Measurements from ENCODE around the gene ZBTB24. TPM values are rescaled to one million over a fixed set of nuclear protein-coding genes. Genes with fewer than 3 reads are reported as not detected.
A peak's percentile ranks its signal among the peaks of the same experiment; 100 is the strongest.

Gene ZBTB24
- total and polyA plus RNA-seq, 2 of the 13 experiments (the other 11 are each of a cell fraction or from before 2014, with no cell fraction given), result 1.5 to 6.2 TPM

DNA sequence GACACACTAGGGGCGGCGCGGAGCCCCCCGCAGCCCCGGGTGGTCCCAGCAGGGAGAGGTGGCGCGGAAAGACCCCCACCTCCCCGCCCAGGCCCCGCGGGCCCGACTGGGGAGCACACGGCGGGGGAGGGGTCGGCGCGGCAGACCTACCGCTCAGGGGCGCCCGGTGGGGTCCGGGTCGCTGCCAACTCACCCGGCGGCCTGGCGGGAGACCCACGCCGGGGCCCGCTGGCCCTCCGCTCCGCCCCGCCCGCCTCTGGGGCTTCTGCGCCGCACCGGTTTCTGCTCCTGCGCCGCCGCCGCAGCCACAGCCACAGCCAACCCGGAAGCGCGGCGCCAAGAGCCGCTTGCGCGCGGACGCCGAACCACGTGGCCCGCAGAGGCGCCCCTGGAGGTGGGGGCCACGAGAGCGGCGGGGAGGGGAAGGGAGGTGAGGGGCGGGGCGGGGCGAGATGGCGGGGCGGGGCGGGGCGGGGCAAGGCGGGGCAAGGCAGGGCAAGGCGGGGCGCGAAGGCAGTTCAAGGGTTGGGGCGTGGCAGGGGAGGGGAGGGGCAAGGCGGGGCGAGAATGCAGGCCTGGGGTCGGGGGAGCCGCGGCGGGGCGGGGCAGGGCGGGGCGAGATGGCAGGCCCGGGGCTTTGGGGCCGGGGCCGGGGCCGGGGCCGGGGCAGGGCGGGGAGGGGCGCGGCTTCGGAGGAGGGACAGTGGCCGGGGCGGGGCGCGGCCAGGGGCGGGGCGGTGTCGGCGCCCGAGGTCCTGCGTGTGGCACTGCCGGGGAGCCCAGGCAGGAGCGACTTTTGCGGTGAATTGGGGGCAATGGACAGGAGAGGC, at the start of gene ZBTB24 (continued):
- TF ChIP-seq, protein P1, sequence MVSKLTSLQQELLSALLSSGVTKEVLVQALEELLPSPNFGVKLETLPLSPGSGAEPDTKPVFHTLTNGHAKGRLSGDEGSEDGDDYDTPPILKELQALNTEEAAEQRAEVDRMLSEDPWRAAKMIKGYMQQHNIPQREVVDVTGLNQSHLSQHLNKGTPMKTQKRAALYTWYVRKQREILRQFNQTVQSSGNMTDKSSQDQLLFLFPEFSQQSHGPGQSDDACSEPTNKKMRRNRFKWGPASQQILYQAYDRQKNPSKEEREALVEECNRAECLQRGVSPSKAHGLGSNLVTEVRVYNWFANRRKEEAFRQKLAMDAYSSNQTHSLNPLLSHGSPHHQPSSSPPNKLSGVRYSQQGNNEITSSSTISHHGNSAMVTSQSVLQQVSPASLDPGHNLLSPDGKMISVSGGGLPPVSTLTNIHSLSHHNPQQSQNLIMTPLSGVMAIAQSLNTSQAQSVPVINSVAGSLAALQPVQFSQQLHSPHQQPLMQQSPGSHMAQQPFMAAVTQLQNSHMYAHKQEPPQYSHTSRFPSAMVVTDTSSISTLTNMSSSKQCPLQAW (CRISPR knock-in tag; IDR thresholded peaks at IDR 0.05), result no peak
- TF ChIP-seq, protein P2, sequence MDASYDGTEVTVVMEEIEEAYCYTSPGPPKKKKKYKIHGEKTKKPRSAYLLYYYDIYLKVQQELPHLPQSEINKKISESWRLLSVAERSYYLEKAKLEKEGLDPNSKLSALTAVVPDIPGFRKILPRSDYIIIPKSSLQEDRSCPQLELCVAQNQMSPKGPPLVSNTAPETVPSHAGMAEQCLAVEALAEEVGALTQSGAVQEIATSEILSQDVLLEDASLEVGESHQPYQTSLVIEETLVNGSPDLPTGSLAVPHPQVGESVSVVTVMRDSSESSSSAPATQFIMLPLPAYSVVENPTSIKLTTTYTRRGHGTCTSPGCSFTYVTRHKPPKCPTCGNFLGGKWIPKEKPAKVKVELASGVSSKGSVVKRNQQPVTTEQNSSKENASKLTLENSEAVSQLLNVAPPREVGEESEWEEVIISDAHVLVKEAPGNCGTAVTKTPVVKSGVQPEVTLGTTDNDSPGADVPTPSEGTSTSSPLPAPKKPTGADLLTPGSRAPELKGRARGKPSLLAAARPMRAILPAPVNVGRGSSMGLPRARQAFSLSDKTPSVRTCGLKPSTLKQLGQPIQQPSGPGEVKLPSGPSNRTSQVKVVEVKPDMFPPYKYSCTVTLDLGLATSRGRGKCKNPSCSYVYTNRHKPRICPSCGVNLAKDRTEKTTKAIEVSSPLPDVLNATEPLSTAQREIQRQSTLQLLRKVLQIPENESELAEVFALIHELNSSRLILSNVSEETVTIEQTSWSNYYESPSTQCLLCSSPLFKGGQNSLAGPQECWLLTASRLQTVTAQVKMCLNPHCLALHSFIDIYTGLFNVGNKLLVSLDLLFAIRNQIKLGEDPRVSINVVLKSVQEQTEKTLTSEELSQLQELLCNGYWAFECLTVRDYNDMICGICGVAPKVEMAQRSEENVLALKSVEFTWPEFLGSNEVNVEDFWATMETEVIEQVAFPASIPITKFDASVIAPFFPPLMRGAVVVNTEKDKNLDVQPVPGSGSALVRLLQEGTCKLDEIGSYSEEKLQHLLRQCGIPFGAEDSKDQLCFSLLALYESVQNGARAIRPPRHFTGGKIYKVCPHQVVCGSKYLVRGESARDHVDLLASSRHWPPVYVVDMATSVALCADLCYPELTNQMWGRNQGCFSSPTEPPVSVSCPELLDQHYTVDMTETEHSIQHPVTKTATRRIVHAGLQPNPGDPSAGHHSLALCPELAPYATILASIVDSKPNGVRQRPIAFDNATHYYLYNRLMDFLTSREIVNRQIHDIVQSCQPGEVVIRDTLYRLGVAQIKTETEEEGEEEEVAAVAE (CRISPR knock-in tag; IDR thresholded peaks at IDR 0.05; ENCODE audit: borderline replicate concordance), result no peak
- TF ChIP-seq PCBP2 (optimal IDR thresholded peaks at IDR 0.05; ENCODE audit: low read depth, low read length, poor library complexity, severe bottlenecking) (no peak), ZNF329 (CRISPR knock-in tag; IDR thresholded peaks at IDR 0.05; ENCODE audit: low read depth) (no peak), RARA (CRISPR knock-in tag; IDR thresholded peaks at IDR 0.05) (0 out of 2 replicates have a peak, but pooled peaks have one; percentile 19), ZNF136 (CRISPR knock-in tag; IDR thresholded peaks at IDR 0.05; ENCODE audit: low read depth) (no peak), CENPT (CRISPR knock-in tag; IDR thresholded peaks at IDR 0.05; ENCODE audit: low read depth) (no peak), ZSCAN31 (CRISPR knock-in tag; IDR thresholded peaks at IDR 0.05; ENCODE audit: low read depth) (peak; percentile 65; the same call in 1 of the 2 replicates), GATAD2A (CRISPR knock-in tag; IDR thresholded peaks at IDR 0.05) (no peak), ZFY (CRISPR knock-in tag; IDR thresholded peaks at IDR 0.05) (peak; percentile 77; the same call in 1 of the 2 replicates), EED (CRISPR knock-in tag; IDR thresholded peaks at IDR 0.05) (no peak), ZNF570 (CRISPR knock-in tag; IDR thresholded peaks at IDR 0.05; ENCODE audit: borderline replicate concordance) (no peak), KLF16 (CRISPR knock-in tag; IDR thresholded peaks at IDR 0.05) (no peak; a peak in 1 of 4 replicates)
- TF ChIP-seq, protein P3, sequence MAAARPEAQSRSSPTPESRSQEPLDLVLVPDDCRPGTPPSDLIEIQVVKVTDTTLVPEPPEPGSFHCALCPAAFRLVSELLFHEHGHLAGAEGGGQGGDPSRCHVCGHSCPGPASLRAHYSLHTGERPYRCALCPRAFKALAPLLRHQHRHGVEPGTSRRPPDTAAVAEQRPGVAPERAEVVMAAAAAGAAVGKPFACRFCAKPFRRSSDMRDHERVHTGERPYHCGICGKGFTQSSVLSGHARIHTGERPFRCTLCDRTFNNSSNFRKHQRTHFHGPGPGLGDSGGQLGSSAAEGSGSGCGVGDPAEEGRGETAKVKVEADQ (CRISPR knock-in tag; IDR thresholded peaks at IDR 0.05; ENCODE audit: borderline replicate concordance), result peak; percentile 82; the same call in 1 of the 2 replicates
- TF ChIP-seq, protein P4, sequence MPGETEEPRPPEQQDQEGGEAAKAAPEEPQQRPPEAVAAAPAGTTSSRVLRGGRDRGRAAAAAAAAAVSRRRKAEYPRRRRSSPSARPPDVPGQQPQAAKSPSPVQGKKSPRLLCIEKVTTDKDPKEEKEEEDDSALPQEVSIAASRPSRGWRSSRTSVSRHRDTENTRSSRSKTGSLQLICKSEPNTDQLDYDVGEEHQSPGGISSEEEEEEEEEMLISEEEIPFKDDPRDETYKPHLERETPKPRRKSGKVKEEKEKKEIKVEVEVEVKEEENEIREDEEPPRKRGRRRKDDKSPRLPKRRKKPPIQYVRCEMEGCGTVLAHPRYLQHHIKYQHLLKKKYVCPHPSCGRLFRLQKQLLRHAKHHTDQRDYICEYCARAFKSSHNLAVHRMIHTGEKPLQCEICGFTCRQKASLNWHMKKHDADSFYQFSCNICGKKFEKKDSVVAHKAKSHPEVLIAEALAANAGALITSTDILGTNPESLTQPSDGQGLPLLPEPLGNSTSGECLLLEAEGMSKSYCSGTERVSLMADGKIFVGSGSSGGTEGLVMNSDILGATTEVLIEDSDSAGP (CRISPR knock-in tag; IDR thresholded peaks at IDR 0.05; ENCODE audit: borderline replicate concordance), result no peak
- TF ChIP-seq, protein P5, sequence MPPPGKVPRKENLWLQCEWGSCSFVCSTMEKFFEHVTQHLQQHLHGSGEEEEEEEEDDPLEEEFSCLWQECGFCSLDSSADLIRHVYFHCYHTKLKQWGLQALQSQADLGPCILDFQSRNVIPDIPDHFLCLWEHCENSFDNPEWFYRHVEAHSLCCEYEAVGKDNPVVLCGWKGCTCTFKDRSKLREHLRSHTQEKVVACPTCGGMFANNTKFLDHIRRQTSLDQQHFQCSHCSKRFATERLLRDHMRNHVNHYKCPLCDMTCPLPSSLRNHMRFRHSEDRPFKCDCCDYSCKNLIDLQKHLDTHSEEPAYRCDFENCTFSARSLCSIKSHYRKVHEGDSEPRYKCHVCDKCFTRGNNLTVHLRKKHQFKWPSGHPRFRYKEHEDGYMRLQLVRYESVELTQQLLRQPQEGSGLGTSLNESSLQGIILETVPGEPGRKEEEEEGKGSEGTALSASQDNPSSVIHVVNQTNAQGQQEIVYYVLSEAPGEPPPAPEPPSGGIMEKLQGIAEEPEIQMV (CRISPR knock-in tag; IDR thresholded peaks at IDR 0.05; ENCODE audit: low read depth), result 0 out of 2 replicates have a peak, but pooled peaks have one; percentile 26
- TF ChIP-seq, protein P6, sequence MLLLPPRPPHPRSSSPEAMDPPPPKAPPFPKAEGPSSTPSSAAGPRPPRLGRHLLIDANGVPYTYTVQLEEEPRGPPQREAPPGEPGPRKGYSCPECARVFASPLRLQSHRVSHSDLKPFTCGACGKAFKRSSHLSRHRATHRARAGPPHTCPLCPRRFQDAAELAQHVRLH (CRISPR knock-in tag; IDR thresholded peaks at IDR 0.05; ENCODE audit: borderline replicate concordance, low read depth), result no peak
